Activated naive CD8-positive, alpha-beta T cell treated with anti-CD3 and anti-CD28 coated beads, Interleukin-2, amount 50 U/mL, for 24 hours (primary cell): ENCODE data around the gene HOXD10.

ENCODE experiments used
- ATAC-seq: fragments of 150-1000 bp; cut with Tn5 transposase; one replicate; pipeline ENCODE4 v1.10.0; 2021
- DNase-seq: peaks from one replicate; pipeline ENCODE4 v3.0.0; 2021
- H3K27ac Mint-ChIP-seq: one replicate; pipeline ENCODE4 v1.8.0; 2021; ENCODE audit warnings: mild to moderate bottlenecking, mixed read lengths
- H3K27me3 Mint-ChIP-seq: one replicate; pipeline ENCODE4 v1.8.0; 2021; ENCODE audit warnings: mixed read lengths
- H3K36me3 Mint-ChIP-seq: one replicate; pipeline ENCODE4 v1.8.0; 2021; ENCODE audit warnings: low read depth, mixed read lengths
- H3K4me1 Mint-ChIP-seq: one replicate; pipeline ENCODE4 v1.8.0; 2021; ENCODE audit warnings: mixed read lengths
- H3K4me3 Mint-ChIP-seq: one replicate; pipeline ENCODE4 v1.8.0; 2021; ENCODE audit warnings: mild to moderate bottlenecking, moderate library complexity, mixed read lengths
- H3K9me3 Mint-ChIP-seq: one replicate; pipeline ENCODE4 v1.8.0; 2021; ENCODE audit warnings: mixed read lengths

HOXD10 gene

DNA sequence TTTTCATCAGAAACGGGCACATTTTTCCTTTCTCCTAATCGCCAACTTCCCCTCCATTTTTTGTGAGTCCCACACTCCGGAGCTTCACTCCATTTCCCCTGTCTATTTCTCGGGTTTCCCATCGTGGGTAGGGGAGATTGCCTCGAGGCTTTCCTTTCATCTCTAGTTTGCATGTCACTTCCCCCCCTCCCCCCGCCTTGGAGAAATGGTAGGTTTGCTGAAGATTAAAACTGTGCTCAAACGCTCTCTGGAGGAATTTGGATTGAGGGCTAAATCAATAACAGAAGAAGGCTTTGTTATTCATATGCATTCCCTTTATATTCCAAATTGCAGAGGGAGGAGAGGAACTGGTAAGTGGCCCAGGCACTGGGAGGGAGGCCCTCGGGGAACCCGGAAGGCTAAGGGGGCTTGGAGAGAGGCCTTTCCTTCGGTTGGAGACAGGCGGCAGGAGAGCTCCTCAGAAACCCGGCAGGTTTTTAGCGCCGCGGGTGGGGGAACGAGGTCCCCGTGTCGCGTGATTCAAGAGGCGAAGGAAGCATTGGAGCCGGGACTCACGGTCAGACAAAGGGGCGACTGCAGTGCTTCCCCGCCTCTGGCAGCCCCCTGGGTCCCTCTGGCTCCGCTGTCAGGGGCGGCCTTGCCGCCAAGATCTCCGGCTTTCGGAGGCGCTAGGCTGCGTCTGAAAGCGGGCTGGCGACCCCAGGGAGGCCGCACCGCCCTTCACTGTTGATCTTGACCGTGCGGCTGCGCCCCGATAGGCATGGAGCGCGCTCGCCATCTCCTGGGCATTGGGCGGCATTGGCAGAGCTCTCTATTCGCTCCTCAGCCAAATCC lies 19.4 kb upstream of the HOXD10 start:
- DNase-seq (peak; percentile 62), ATAC-seq (no peak)
- H3K9me3 Mint-ChIP-seq: no peaks in the 10 kb centered on the region
- H3K4me3 Mint-ChIP-seq: peak overlapping the region; percentile 70
- no peaks in the 10 kb centered on the region for H3K36me3 Mint-ChIP-seq
- H3K27me3 Mint-ChIP-seq: peaks cover 86% of the 10 kb centered on the region
- H3K27ac Mint-ChIP-seq: no peak overlapping the region
- H3K4me1 Mint-ChIP-seq: peaks cover 25% of the 10 kb centered on the region

DNA sequence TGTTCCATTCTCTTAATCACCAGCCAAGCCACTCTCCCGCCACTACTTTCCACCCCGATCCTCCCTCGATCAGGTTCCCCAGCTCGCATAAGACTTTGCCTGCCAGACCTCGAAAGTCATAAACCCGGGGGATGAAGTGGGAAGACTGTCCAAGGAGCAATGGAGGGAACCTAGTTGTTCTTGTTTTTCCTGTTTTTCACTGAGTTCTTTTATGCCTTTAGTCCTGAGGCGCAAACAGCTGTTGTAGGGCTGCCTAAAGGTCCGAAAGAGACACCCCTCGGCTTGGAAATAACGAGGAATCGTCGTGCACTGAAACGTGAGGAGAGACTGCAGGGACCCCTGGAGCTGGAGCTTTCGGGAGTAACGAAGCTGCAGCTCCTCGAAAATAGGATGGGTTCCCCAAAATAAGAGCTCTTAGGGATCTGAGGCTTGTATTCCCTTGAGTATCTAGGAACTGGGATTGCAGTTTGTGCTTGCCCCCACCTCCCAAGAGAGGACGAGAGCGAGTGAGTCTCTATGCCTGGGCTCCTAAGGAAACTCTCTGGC lies 18.7 kb upstream of the HOXD10 start:
- peak overlapping the region; percentile 19 for H3K4me3 Mint-ChIP-seq
- H3K27ac Mint-ChIP-seq: no peak overlapping the region
- ATAC-seq (no peak), DNase-seq (no peak)
- H3K27me3 Mint-ChIP-seq: peaks cover 92% of the 10 kb centered on the region
- H3K4me1 Mint-ChIP-seq: peaks cover 25% of the 10 kb centered on the region
- H3K9me3 Mint-ChIP-seq: no peaks in the 10 kb centered on the region
- H3K36me3 Mint-ChIP-seq: no peaks in the 10 kb centered on the region

DNA sequence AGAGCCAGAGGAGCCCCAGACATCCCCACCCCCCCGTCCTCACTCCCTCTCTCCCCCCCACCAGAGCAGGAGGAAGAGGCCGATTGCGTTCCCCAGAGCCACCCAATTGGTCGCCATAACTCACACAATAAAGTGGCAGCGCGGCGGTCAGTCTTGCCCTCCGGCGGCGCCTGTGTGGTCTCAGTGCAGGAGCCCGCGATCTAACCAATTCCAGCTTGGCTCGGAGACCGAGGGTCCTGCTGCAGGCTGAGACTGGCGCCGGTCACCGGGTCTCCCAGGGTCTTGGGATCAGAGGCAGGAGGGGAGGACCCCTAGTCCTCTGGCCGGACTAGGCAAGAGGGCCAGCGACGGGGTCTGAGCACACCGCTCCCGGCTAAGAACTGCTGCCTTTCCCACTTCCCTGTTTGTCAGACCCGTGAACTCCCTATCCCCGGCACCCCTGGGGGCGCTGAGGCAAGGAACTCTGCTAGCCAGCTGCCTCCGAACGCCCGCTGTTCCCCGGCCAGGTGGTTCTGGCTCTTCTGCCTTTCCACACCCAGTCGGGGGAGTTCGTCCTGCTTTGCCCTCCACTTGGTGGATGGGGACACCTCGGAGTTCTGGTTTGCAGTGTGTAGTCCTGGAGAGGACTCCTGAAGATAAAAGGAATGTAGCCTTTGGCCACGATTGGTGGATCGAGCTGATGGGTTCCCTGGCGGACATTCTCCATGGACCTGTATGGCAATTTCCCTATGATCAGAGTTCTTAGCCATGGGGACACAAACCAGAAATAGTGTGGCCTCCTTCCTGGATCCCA lies 18.0 kb upstream of the HOXD10 start:
- Mint-ChIP-seq H3K27ac (no peak overlapping the region), H3K4me3 (no peak overlapping the region), H3K9me3 (no peaks in the 10 kb centered on the region), H3K27me3 (peaks cover 92% of the 10 kb centered on the region), H3K36me3 (no peaks in the 10 kb centered on the region), H3K4me1 (peaks cover 21% of the 10 kb centered on the region)
- no peak for DNase-seq
- ATAC-seq: no peak

DNA sequence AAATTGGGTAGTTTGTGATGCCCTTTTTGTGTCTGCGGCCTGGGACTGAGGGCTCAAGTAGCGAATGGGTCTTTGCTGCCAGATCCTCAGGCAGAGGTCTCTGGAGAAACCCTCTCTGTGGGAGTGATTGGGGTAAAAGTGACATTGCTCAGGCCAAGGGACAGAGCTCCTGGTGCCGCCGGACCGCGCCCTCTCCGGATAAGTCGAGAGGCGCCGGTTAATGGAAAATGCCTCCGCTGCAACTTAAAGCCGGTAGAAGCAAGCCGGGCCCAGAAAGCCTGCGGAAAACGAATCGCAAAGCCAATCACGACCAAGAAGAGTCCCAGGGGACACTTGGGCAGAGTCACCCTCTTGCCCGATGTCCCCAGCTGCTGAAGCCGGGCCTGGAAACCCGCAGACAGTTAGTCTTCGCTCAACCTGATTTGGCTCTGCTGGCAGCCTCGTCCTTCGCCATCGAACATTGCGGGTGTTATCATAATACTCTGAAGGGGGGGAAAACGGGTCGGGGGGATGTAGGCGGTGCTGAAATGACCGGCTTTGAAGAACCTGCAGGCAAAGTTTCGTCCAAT lies 17.3 kb upstream of the HOXD10 start:
- DNase-seq: no peak
- Mint-ChIP-seq H3K27me3 (peaks cover 92% of the 10 kb centered on the region), H3K27ac (no peak overlapping the region), H3K4me3 (no peak overlapping the region), H3K36me3 (no peaks in the 10 kb centered on the region), H3K9me3 (no peaks in the 10 kb centered on the region), H3K4me1 (peaks cover 18% of the 10 kb centered on the region)
- no peak for ATAC-seq

DNA sequence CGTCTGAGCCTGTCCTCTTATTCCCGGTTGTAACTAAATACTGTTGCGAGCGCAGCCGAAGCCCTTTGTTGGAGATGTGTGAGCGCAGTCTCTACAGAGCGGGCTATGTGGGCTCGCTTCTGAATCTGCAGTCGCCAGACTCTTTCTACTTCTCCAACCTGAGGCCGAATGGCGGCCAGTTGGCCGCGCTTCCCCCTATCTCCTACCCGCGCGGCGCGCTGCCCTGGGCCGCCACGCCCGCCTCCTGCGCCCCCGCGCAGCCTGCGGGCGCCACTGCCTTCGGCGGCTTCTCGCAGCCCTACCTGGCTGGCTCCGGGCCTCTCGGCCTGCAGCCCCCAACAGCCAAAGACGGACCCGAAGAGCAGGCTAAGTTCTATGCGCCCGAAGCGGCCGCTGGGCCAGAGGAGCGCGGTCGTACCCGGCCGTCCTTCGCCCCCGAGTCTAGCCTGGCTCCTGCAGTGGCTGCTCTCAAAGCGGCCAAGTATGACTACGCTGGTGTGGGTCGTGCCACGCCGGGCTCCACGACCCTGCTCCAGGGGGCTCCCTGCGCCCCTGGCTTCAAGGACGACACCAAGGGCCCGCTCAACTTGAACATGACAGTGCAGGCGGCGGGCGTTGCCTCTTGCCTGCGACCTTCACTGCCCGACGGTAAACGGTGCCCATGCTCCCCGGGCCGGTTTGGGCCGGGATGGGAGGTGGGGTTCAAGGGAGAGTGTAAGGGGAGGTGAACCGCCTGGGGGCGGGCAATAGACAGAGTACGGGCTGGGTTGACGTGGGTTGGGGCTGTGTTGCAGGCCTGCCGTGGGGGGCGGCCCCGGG lies 16.6 kb upstream of the HOXD10 start, which contains the start of gene HOXD12:
Gene HOXD12, plus strand, starts transcription at position 68 of the 819 bp plus-strand sequence. Its CDS starts 7 bp downstream, at position 75.
- DNase-seq (no peak), ATAC-seq (no peak)
- Mint-ChIP-seq H3K4me1 (peaks cover 21% of the 10 kb centered on the region), H3K9me3 (no peaks in the 10 kb centered on the region), H3K27me3 (peaks cover 92% of the 10 kb centered on the region), H3K27ac (no peak within 1 kb of the TSS), H3K4me3 (no peak within 1 kb of the TSS), H3K36me3 (no peaks in the 10 kb centered on the region)

DNA sequence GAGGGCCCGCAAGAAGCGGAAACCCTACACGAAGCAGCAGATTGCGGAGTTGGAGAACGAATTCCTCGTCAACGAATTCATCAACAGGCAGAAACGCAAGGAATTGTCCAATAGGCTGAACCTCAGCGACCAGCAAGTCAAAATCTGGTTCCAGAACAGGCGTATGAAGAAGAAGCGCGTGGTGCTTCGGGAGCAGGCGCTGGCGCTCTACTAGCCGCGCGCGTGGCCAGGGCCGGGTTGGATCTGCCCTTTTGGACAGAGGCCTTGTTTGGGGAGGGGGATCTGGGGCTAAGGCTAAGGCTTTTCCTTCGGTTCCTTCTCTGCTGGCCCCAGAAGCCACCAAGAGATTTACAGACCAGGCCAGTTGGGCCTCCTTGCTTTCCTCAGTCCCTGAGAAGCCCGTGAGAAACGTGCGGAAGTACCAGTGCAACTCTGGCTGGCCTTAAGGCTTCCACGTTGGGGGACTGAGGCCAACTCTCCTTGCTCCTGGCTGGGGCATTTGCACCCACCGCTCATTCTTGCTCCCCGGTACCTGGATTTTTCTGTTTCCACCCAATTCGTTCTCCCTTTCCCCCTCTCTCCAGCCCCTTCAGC lies 15.9 kb upstream of the HOXD10 start:
- ATAC-seq: no peak
- Mint-ChIP-seq H3K9me3 (no peaks in the 10 kb centered on the region), H3K4me3 (no peak overlapping the region), H3K4me1 (peaks cover 22% of the 10 kb centered on the region), H3K27ac (no peak overlapping the region), H3K27me3 (peaks cover 92% of the 10 kb centered on the region), H3K36me3 (no peaks in the 10 kb centered on the region)
- no peak for DNase-seq

DNA sequence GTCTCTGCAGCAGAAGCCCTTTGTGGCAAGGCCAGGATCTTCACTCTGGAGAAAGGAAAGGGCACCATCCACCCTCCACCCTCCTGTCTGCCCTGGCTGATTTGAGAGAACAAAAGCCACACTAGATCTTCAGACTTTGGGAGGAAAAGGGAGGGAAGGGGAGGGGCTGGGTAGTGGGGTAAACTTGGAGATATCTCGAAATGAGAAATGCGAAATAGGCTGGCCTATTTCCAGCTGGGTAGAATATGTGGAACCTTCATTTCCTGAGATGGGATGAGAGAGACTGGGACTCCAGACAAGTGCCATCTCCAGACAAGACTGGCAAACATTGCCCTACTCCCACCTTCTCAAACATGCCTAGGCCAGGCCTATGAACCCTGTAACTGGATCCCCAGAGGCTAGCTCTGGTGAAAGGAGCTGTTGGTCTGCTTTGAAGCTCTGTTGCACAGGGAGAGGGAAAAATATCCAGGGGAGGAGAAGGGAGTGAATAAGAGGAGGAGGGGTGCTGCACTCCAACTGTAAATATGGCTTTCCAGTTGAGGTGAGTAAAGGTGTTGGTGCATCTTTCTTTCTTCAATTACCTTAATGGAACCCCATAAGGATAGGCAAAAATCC lies 15.3 kb upstream of the HOXD10 start:
- H3K27ac Mint-ChIP-seq: no peak overlapping the region
- peaks cover 92% of the 10 kb centered on the region for H3K27me3 Mint-ChIP-seq
- DNase-seq (no peak), ATAC-seq (no peak)
- H3K9me3 Mint-ChIP-seq: no peaks in the 10 kb centered on the region
- H3K4me1 Mint-ChIP-seq: peaks cover 24% of the 10 kb centered on the region
- no peak overlapping the region for H3K4me3 Mint-ChIP-seq
- no peaks in the 10 kb centered on the region for H3K36me3 Mint-ChIP-seq

DNA sequence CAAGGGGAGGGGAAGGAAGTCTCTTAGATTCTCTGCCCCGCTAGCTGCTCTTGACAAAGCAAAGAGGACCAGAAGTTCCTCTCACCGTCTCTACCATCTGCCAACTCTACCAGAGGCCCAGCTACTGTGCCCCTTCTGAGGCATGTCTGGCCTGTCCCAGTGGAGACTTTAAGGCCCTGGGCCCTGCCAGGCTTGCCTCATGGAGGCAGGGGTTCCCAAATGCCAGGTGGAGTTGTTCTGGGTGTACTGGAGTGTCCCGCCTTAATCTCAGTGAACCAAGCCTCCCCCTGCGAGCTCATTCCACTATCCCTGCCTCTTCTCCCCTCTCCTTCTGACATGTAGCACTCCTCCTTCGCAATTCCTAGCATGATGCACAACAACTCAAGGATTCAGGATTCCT lies 14.7 kb upstream of the HOXD10 start:
- H3K36me3 Mint-ChIP-seq: no peaks in the 10 kb centered on the region
- no peak for ATAC-seq
- H3K27ac Mint-ChIP-seq: no peak overlapping the region
- H3K4me1 Mint-ChIP-seq: peaks cover 21% of the 10 kb centered on the region
- H3K4me3 Mint-ChIP-seq: no peak overlapping the region
- no peak for DNase-seq
- H3K9me3 Mint-ChIP-seq: no peaks in the 10 kb centered on the region
- peaks cover 90% of the 10 kb centered on the region for H3K27me3 Mint-ChIP-seq

DNA sequence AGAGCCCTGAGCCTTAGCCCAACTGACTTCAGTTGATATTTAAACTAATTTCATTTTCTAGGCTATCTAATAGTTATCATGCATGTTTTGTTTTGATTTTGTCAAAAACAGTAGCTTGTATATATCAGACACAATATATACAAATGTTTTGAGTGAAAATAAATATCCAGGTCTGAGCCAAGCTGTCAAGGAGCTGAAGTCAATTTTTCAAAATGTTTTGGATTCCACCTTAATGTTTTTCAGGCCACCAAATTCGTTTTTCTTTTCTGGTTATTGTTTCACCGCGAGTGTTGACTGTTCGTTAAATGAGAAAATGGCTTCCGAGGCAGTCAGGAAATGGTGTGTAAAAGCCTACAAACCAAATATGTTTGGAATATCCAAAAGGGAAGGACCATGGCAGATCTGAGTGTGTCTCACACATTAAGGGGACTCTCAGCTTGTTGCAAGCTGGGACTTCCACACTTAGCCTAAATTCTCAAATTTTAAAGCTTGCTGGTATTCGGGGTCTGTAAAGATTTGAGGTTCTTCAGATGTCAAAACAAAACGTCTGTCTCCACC lies 14.2 kb upstream of the HOXD10 start:
- peaks cover 89% of the 10 kb centered on the region for H3K27me3 Mint-ChIP-seq
- no peak for ATAC-seq
- H3K4me1 Mint-ChIP-seq: peaks cover 20% of the 10 kb centered on the region
- no peaks in the 10 kb centered on the region for H3K9me3 Mint-ChIP-seq
- DNase-seq: no peak
- no peaks in the 10 kb centered on the region for H3K36me3 Mint-ChIP-seq
- no peak overlapping the region for H3K27ac Mint-ChIP-seq
- H3K4me3 Mint-ChIP-seq: no peak overlapping the region

DNA sequence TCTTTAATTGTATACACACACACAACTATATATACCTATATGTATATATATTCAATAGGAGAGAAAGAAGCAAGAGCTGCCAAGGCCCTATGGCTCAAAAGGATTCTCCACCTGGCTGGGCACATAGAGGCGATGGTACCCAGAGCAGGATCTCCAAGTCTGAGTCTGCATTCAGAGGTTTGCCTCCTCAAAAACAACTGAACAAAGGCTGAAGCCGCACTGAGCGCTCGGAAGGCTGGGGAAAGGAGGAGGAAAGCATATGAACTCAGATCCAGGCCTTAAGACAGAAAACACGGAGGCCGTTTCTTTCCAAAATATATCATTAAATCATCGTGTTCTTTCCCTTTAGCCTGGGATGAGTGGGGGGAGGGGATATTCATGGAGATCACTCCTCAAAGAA lies 13.4 kb upstream of the HOXD10 start:
- Mint-ChIP-seq H3K36me3 (no peaks in the 10 kb centered on the region), H3K9me3 (no peaks in the 10 kb centered on the region), H3K4me1 (peaks cover 14% of the 10 kb centered on the region), H3K27ac (no peak overlapping the region), H3K27me3 (peaks cover 83% of the 10 kb centered on the region), H3K4me3 (no peak overlapping the region)
- ATAC-seq (no peak), DNase-seq (no peak)

DNA sequence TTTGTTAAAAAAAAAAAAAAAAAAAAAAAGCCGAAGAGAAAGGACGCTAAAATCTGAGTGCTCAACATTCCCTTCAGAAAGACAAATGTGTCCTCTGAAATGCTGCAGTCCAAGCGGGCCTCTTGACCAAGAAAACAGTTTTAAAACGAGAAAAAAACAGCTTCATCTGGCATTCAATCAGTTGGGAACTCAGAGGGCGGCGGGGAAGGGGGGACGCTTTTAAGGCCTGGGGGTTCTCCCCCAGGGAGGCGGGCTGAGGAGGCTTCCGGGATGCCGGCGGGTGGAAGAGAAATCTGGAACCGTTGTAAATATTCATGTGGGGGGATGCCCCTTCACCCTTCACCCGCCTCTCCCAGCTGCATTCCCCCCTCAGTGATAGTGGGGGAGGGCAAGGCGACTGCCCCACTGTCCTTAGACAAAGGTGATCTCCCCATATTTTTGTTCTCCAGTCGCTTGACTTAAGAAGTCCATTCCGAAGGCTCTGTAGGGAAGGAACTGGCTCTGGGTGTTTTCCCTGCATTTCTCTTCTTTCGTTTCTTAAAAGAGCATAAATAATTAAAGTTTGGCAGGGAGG lies 12.7 kb upstream of the HOXD10 start:
- ATAC-seq: no peak
- no peak overlapping the region for H3K27ac Mint-ChIP-seq
- H3K4me3 Mint-ChIP-seq: no peak overlapping the region
- H3K4me1 Mint-ChIP-seq: peaks cover 15% of the 10 kb centered on the region
- no peaks in the 10 kb centered on the region for H3K36me3 Mint-ChIP-seq
- no peaks in the 10 kb centered on the region for H3K9me3 Mint-ChIP-seq
- H3K27me3 Mint-ChIP-seq: peaks cover 84% of the 10 kb centered on the region
- DNase-seq: no peak

DNA sequence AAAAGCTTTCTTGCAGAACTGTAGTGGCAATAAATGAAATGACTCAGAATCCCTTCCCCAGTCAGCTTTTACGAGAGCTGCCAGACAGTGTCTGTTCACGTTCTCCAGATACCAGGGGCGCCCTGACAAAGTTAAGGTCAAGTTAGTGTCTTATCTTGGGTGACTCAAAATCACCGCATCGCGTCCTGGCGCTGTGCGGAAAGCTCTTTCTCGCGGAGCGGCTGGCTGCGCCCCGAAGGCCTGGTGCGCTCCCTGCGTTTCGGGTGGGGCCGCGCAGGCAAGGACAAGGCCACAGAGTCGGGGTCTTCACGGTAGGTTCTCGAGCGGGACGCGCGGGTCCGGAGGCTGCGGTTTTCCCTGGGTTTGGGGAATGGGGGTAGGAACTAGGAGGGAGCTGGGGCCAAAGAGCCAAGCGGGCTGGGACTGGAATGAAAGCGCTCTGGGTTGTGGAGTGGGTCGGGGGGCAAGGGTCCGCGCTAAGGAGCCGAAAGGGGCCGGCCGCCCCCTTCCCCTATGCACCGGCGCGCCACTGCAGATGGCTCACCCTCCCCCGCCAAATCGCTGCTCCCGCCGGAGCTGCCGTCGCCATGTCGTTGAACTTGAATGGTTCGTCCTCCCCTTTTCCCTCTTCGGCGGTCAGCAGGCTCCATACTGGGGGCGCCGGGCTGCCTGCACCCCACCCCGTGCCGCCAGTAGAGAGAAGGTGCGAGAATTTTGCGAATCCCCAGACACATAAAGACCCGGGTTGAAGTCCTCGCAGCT lies 12.1 kb upstream of the HOXD10 start:
- H3K4me3 Mint-ChIP-seq: no peak overlapping the region
- DNase-seq (no peak), ATAC-seq (peak; percentile 60)
- H3K27ac Mint-ChIP-seq: no peak overlapping the region
- peaks cover 20% of the 10 kb centered on the region for H3K4me1 Mint-ChIP-seq
- H3K36me3 Mint-ChIP-seq: peaks cover 4% of the 10 kb centered on the region
- H3K27me3 Mint-ChIP-seq: peaks cover 84% of the 10 kb centered on the region
- H3K9me3 Mint-ChIP-seq: peaks cover 3% of the 10 kb centered on the region
